B cell (primary cell): ENCODE measurements around the gene ADAM17. TPM values are rescaled to one million over a fixed set of nuclear protein-coding genes. Genes with fewer than 3 reads are reported as not detected.

Experiments used
- ATAC-seq: fragments of 200-7000 bp; cut with Tn5 transposase; one replicate; pipeline ENCODE4 v1.10.0; 2021; ENCODE audit warnings: low read depth, mild to moderate bottlenecking, moderate number of reproducible peaks, moderate library complexity
- CTCF ChIA-PET: fragments of 350-600 bp; sonication (Branson Sonifier 250); formaldehyde crosslinking; loops from one replicate; lab custom pipeline; 2021; ENCODE audit warnings: antibody characterized with exemption, inconsistent platforms; lab: Charles Lee
- POLR2A ChIA-PET: fragments of 350-600 bp; sonication (Branson Sonifier 250); formaldehyde crosslinking; loops from one replicate; lab custom pipeline; 2021; ENCODE audit warnings: antibody characterized with exemption; lab: Charles Lee
- DNase-seq: peaks from one replicate; pipeline ENCODE4 v3.0.0; 2013
- H2AFZ ChIP-seq: 2 replicates; pipeline ENCODE4 v1.6.1; 2012; ENCODE audit warnings: mild to moderate bottlenecking, low read depth, low read length; ENCODE audit not compliant: insufficient read depth, poor library complexity, severe bottlenecking
- H3K27ac ChIP-seq, 2 donors: 1 replicate in 1 of 2; 2 replicates in 1 of 2; pipeline ENCODE4 v1.5.1; 2012 to 2013; ENCODE audit warnings: low read length in 2 of 2, mild to moderate bottlenecking in 2 of 2, moderate library complexity in 1 of 2
- H3K27me3 ChIP-seq, 4 experiments: fragments of 200-600 bp in 1 of 4; sonication (generic) in 1 of 4; replicated peaks in 1 of 4; 1 replicate in 2 of 4; 2 replicates in 2 of 4; pipeline versions ENCODE4 v1.6.1 to v1.7.0; 2013 to 2016; ENCODE audit warnings: low read length in 3 of 4, mild to moderate bottlenecking in 2 of 4, mixed read lengths in 1 of 4, moderate library complexity in 1 of 4; ENCODE audit not compliant: insufficient read depth in 4 of 4, control insufficient read depth in 3 of 4; ENCODE audit errors: control extremely low read depth in 1 of 4
- H3K36me3 ChIP-seq, 2 experiments: replicated peaks in 1 of 2; 1 replicate in 1 of 2; 2 replicates in 1 of 2; pipeline versions ENCODE4 v1.6.1 to v1.7.1; 2013; ENCODE audit warnings: low read length in 1 of 2; ENCODE audit not compliant: insufficient read depth in 2 of 2, control insufficient read depth in 1 of 2; ENCODE audit errors: control extremely low read depth in 1 of 2, extremely low read depth in 1 of 2
- H3K4me1 ChIP-seq, 2 donors: fragments of 200-600 bp in 1 of 2; sonication (generic) in 1 of 2; 1 replicate in 1 of 2; 2 replicates in 1 of 2; pipeline versions ENCODE4 v1.5.1 to v1.6.1; 2013 to 2017; ENCODE audit warnings: low read length in 2 of 2; ENCODE audit not compliant: control insufficient read depth in 2 of 2, insufficient read depth in 2 of 2
- H3K4me2 ChIP-seq: replicated peaks from 2 replicates; pipeline ENCODE3; 2012; ENCODE audit warnings: mild to moderate bottlenecking, low read depth, low read length; ENCODE audit not compliant: poor library complexity, severe bottlenecking
- H3K4me3 ChIP-seq, 5 experiments: fragments of 200-600 bp in 1 of 5; sonication (generic) in 1 of 5; 1 replicate in 3 of 5; 2 replicates in 2 of 5; pipeline versions ENCODE4 v1.5.1 to v1.7.0; 2011 to 2016; ENCODE audit warnings: low read length in 4 of 5, mild to moderate bottlenecking in 4 of 5, low read depth in 2 of 5, control low read depth in 1 of 5, moderate library complexity in 1 of 5; ENCODE audit not compliant: insufficient read depth in 1 of 5; ENCODE audit errors: control extremely low read depth in 1 of 5, extremely low read depth in 1 of 5
- H3K79me2 ChIP-seq: fragments of 200-600 bp; sonication (generic); one replicate; pipeline ENCODE4 v1.6.0; 2016; ENCODE audit warnings: low read length; ENCODE audit not compliant: control insufficient read depth, insufficient read depth
- H3K9ac ChIP-seq: fragments of 200-600 bp; sonication (generic); 2 replicates; pipeline ENCODE4 v1.6.1; 2017; ENCODE audit warnings: mild to moderate bottlenecking, low read length, moderate library complexity
- H3K9me3 ChIP-seq, 3 donors: one replicate each; pipeline versions ENCODE4 v1.6.1 to v1.7.1; 2013; ENCODE audit warnings: low read length in 2 of 3; ENCODE audit not compliant: control insufficient read depth in 2 of 3, insufficient read depth in 1 of 3; ENCODE audit errors: control extremely low read depth in 1 of 3
- H4K20me1 ChIP-seq: 2 replicates; pipeline ENCODE4 v1.6.0; 2012; ENCODE audit warnings: mild to moderate bottlenecking, low read length; ENCODE audit not compliant: insufficient read depth, control insufficient read depth, poor library complexity, severe bottlenecking
- H3K27ac Mint-ChIP-seq: one replicate; pipeline ENCODE4 v1.8.0; 2021; ENCODE audit warnings: mixed read lengths
- H3K27me3 Mint-ChIP-seq: one replicate; pipeline ENCODE4 v1.8.0; 2021; ENCODE audit warnings: mixed read lengths
- H3K4me1 Mint-ChIP-seq: one replicate; pipeline ENCODE4 v1.8.0; 2021; ENCODE audit warnings: mixed read lengths
- H3K4me3 Mint-ChIP-seq: one replicate; pipeline ENCODE4 v1.8.0; 2021; ENCODE audit warnings: mixed read lengths
- H3K9me3 Mint-ChIP-seq: one replicate; pipeline ENCODE4 v1.8.0; 2022; ENCODE audit warnings: mixed read lengths; ENCODE audit not compliant: insufficient read depth
- EZH2 ChIP-seq: IDR thresholded peaks from 2 replicates; pipeline ENCODE4 v1.6.1; 2012; ENCODE audit warnings: borderline replicate concordance, low read depth, mild to moderate bottlenecking, moderate library complexity, low read length; ENCODE audit not compliant: insufficient read depth, poor library complexity, severe bottlenecking
- WGBS: methylation state at CpG from one replicate; pipeline ENCODE4 v1.1.5; 2013; ENCODE audit warnings: missing lambda C conversion rate; ENCODE audit not compliant: insufficient coverage; 5-methylcytosine and 5-hydroxymethylcytosine counted together
- intact Hi-C: fragments of 100-400 bp; cut with micrococcal nuclease; formaldehyde crosslinking; loops from one replicate; pipeline ENCODE4 v1.10.0; 2022
- polyA plus RNA-seq: library from polyadenylated mRNA; depleted of rRNA; stranded (reverse); fragments of >200 nt; gene quantifications from 2 replicates; pipeline ENCODE4 v1.2.3, GENCODE V29; 2012
- total RNA-seq, 2 donors: library from RNA; stranded (reverse); fragments of 120-200 nt in 1 of 2; gene quantifications; 1 replicate in 1 of 2; 2 replicates in 1 of 2; pipeline versions ENCODE4 v1.2.3 to v1.2.4, GENCODE V29; 2013 to 2022
- TF ChIP-seq, protein P1 (sequence below): fragments of 200-600 bp; IDR thresholded peaks from one replicate; pipeline ENCODE4 v1.8.0; 2022; ENCODE audit warnings: antibody characterized with exemption, mild to moderate bottlenecking

ADAM17 gene
- total and polyA plus RNA-seq, 2 donors (not counting 1 experiment from before 2014, with no cell fraction given): 13.9 to 57.8 TPM

DNA sequence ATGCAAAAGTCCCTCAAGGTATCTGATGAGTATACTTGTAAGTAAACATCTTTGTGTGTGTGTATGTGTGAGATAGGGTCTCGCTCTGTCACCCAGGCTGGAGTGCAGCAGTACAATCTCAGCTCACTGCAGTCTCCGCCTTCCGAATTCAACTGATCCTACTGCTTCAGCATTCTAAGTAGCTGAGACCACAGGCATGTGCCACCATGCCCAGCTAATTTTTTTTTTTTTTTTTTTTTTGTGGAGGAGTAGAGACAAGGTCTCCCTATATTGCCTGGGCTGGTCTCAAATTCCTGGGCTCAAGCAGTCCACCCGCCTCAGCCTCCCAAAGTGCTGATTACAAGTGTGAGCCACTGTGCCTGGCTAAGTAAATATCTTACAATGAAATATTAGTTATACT, 23.2 kb downstream of the ADAM17 start:
- Mint-ChIP-seq H3K4me3 (no peak overlapping the region), H3K9me3 (no peaks in the 10 kb centered on the region), H3K4me1 (peaks cover 29% of the 10 kb centered on the region), H3K27ac (no peak overlapping the region), H3K27me3 (no peaks in the 10 kb centered on the region)
- DNase-seq: no peak
- WGBS: no CpG with 5 or more reads among the region's 4 CpGs
- Histone ChIP-seq H3K36me3 (peaks cover 5 to 29% of the 10 kb centered on the region in 2 experiments), H3K4me1 (peaks cover 9 to 19% of the 10 kb centered on the region in 2 donors), H2AFZ (no peak overlapping the region), H3K4me3 (no peak overlapping the region), H3K9ac (no peak overlapping the region), H3K27ac (no peak overlapping the region), H3K9me3 (no peaks in the 10 kb centered on the region), H3K4me2 (no peak overlapping the region), H4K20me1 (peaks cover 8% of the 10 kb centered on the region), H3K27me3 (no peaks in the 10 kb centered on the region), H3K79me2 (peaks cover 79% of the 10 kb centered on the region)
- no peak for ATAC-seq
- ChIA-PET POLR2A (no interaction called here), CTCF (interaction anchor here (1.5 kb wide), 1 partner anchor 23 kb away, joined by 6 read pairs; the partner anchor contains the start of gene ADAM17)
- intact Hi-C loops: no loop called here
- no peak for TF ChIP-seq EZH2
- TF ChIP-seq, protein P1, sequence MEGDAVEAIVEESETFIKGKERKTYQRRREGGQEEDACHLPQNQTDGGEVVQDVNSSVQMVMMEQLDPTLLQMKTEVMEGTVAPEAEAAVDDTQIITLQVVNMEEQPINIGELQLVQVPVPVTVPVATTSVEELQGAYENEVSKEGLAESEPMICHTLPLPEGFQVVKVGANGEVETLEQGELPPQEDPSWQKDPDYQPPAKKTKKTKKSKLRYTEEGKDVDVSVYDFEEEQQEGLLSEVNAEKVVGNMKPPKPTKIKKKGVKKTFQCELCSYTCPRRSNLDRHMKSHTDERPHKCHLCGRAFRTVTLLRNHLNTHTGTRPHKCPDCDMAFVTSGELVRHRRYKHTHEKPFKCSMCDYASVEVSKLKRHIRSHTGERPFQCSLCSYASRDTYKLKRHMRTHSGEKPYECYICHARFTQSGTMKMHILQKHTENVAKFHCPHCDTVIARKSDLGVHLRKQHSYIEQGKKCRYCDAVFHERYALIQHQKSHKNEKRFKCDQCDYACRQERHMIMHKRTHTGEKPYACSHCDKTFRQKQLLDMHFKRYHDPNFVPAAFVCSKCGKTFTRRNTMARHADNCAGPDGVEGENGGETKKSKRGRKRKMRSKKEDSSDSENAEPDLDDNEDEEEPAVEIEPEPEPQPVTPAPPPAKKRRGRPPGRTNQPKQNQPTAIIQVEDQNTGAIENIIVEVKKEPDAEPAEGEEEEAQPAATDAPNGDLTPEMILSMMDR: no peak

DNA sequence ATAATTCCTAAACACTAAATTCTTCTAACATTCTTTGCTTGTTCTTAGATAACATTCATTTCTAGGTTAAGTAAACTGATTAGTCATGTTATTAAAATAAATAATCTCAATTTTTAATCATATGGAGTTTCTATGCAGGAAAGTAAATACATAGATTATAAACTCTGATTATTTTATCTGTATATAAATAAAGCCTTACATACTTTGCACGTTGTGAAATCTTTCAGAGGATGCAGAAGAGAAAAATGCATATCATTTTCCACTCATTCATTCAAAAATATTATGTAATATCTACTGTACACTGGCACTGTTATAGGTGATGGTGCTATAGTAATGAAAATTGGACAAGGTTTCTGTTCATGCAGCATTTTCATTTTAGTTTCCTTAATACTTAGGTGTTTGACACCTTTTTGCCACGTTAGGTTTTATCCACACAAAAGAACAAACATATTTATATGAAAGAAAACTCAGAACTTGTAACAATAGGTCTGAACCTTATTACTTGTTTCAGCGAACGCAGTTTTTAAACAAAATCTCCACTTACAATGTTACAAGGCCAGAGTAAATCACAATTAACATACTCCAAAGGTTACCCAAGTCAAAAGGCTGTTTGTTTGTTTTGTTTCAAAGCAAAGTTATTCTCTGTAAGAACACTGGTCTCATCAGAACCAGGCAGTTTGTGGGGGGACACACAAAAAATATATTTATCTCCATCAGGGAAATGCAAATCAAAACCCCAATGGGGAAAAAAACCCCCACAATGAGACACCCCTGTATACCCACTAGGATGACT, 27.4 kb downstream of the ADAM17 start:
- ChIA-PET CTCF (no interaction called here), POLR2A (no interaction called here)
- Histone ChIP-seq H3K36me3 (peaks cover 7 to 54% of the 10 kb centered on the region in 2 experiments), H3K4me1 (no peaks in the 10 kb centered on the region), H3K9me3 (no peaks in the 10 kb centered on the region), H3K4me2 (no peak overlapping the region), H2AFZ (no peak overlapping the region), H3K4me3 (no peak overlapping the region), H3K27ac (no peak overlapping the region), H3K79me2 (peaks cover 45% of the 10 kb centered on the region), H3K27me3 (no peaks in the 10 kb centered on the region), H3K9ac (no peak overlapping the region), H4K20me1 (peaks cover 8% of the 10 kb centered on the region)
- DNase-seq (no peak), ATAC-seq (no peak)
- no peak for TF ChIP-seq EZH2
- TF ChIP-seq, protein P1: no peak
- H3K4me1 Mint-ChIP-seq: no peaks in the 10 kb centered on the region
- WGBS: no CpG with 5 or more reads among the region's 4 CpGs
- no peaks in the 10 kb centered on the region for H3K27me3 Mint-ChIP-seq
- H3K9me3 Mint-ChIP-seq: no peaks in the 10 kb centered on the region
- H3K27ac Mint-ChIP-seq: no peak overlapping the region
- intact Hi-C loops: no loop called here
- no peak overlapping the region for H3K4me3 Mint-ChIP-seq
